Caco-2 (cell line): ENCODE data around the gene MAML2. TPM values are rescaled to one million over a fixed set of nuclear protein-coding genes. Genes with fewer than 3 reads are reported as not detected.

Experiments used
- BruUV-seq: library from RNA; stranded (reverse); fragments of 400-500 nt; replicated peaks from 2 replicates; lab custom pipeline; 2021; lab: Mats Ljungman, UMichigan
- CTCF ChIA-PET: fragments of 300-600 bp; sonication (Branson Sonifier 250); formaldehyde crosslinking; loops from one replicate; lab custom pipeline; 2022; ENCODE audit warnings: antibody characterized with exemption; lab: Charles Lee
- POLR2A ChIA-PET: fragments of 300-600 bp; sonication (Branson Sonifier 250); formaldehyde crosslinking; loops from one replicate; lab custom pipeline; 2022; ENCODE audit warnings: antibody characterized with exemption; lab: Charles Lee
- DNase-seq, 2 experiments: peaks; one replicate each; pipeline versions ENCODE4 v3.0.0 to v3.0.0-alpha.2; 2020 to 2022
- H3K27me3 ChIP-seq: replicated peaks from 2 replicates; pipeline ENCODE4 v1.6.0; 2011; ENCODE audit warnings: low read length; ENCODE audit not compliant: control insufficient read depth, insufficient read depth
- H3K36me3 ChIP-seq: 2 replicates; pipeline ENCODE4 v1.5.1; 2011; ENCODE audit warnings: low read length; ENCODE audit not compliant: control insufficient read depth, insufficient read depth
- H3K4me1 ChIP-seq: fragments of 250-450 bp; sonication (Bioruptor Pico); 2 replicates; pipeline ENCODE4 v1.5.1; 2020; ENCODE audit warnings: mild to moderate bottlenecking
- H3K4me3 ChIP-seq: 2 replicates; pipeline ENCODE4 v1.5.1; 2011; ENCODE audit warnings: low read depth, mild to moderate bottlenecking, control low read depth, low read length
- H3K9me3 ChIP-seq: fragments of 250-450 bp; sonication (Bioruptor Pico); 2 replicates; pipeline ENCODE4 v1.5.1; 2020; ENCODE audit warnings: mild to moderate bottlenecking, moderate library complexity
- H3K27ac Mint-ChIP-seq: one replicate; pipeline ENCODE4 v1.8.0; 2022; ENCODE audit warnings: mixed read lengths; ENCODE audit not compliant: unreplicated experiment
- H3K27me3 Mint-ChIP-seq: one replicate; pipeline ENCODE4 v1.8.0; 2022; ENCODE audit warnings: mixed read lengths; ENCODE audit not compliant: insufficient read depth, unreplicated experiment
- H3K36me3 Mint-ChIP-seq: one replicate; pipeline ENCODE4 v1.8.0; 2022; ENCODE audit warnings: mild to moderate bottlenecking, mixed read lengths; ENCODE audit not compliant: insufficient read depth, unreplicated experiment
- H3K4me1 Mint-ChIP-seq: one replicate; pipeline ENCODE4 v1.8.0; 2022; ENCODE audit warnings: low read depth, mixed read lengths; ENCODE audit not compliant: unreplicated experiment
- H3K4me3 Mint-ChIP-seq: one replicate; pipeline ENCODE4 v1.8.0; 2022; ENCODE audit warnings: mild to moderate bottlenecking, moderate library complexity, mixed read lengths; ENCODE audit not compliant: unreplicated experiment
- H3K9me3 Mint-ChIP-seq: one replicate; pipeline ENCODE4 v1.8.0; 2022; ENCODE audit warnings: mixed read lengths; ENCODE audit not compliant: unreplicated experiment
- intact Hi-C: fragments of 100-400 bp; cut with micrococcal nuclease; formaldehyde crosslinking; loops from one replicate; pipeline ENCODE4 v1.10.0; 2022; ENCODE audit not compliant: unreplicated experiment
- total RNA-seq: library from RNA; stranded (reverse); gene quantifications from 2 replicates; pipeline ENCODE4 v1.2.3, GENCODE V29; 2022
- TF ChIP-seq, protein P1 (sequence below), 2 experiments: fragments of 200-600 bp in 1 of 2; IDR thresholded peaks; 1 replicate in 1 of 2; 2 replicates in 1 of 2; pipeline versions ENCODE4 v1.5.1 to v1.8.0; 2011 to 2022; ENCODE audit warnings: antibody characterized with exemption in 1 of 2, control low read depth in 1 of 2, inconsistent platforms in 1 of 2, low read depth in 1 of 2, low read length in 1 of 2, mild to moderate bottlenecking in 1 of 2, moderate library complexity in 1 of 2; ENCODE audit not compliant: insufficient read depth in 1 of 2, severe bottlenecking in 1 of 2, unreplicated experiment in 1 of 2

MAML2 gene
- total RNA-seq, 1 experiment from 2014 or later = 11.5 TPM

DNA sequence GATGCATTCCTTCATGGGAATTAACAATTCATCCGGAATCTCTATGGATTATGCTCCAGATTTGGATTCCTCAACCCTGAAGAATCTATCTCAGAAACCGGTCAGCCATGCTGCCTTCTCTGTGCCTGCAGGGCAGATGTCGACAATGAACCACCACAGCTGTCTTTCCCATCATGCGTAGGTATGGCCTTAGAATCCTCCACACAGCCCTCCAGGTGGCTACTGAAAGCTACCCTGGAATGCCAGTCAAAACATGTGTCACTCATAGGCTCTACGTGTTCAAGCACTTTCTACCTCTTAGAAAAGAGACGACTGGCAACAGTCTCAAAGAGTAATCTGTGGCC lies 19.4 kb downstream of the MAML2 start:
- Histone ChIP-seq H3K36me3 (no peaks in the 10 kb centered on the region), H3K9me3 (no peaks in the 10 kb centered on the region), H3K27me3 (no peaks in the 10 kb centered on the region), H3K4me1 (peaks cover 68% of the 10 kb centered on the region), H3K4me3 (no peak overlapping the region)
- BruUV-seq = no TSS peak
- Mint-ChIP-seq H3K4me1 (peaks cover 51% of the 10 kb centered on the region), H3K27me3 (no peaks in the 10 kb centered on the region), H3K9me3 (no peaks in the 10 kb centered on the region), H3K27ac (peak overlapping the region; percentile 97), H3K36me3 (peaks cover 12% of the 10 kb centered on the region), H3K4me3 (no peak overlapping the region)
- no peak for DNase-seq
- intact Hi-C loops = loop anchor here (5.0 kb wide), 1 partner anchor 226 kb away; no protein-coding TSS in a partner anchor
- ChIA-PET CTCF (no interaction called here), POLR2A (interaction anchor here (1.2 kb wide), 1 partner anchor 533 kb away, joined by 5 read pairs; no protein-coding TSS in a partner anchor)
- TF ChIP-seq, protein P1, sequence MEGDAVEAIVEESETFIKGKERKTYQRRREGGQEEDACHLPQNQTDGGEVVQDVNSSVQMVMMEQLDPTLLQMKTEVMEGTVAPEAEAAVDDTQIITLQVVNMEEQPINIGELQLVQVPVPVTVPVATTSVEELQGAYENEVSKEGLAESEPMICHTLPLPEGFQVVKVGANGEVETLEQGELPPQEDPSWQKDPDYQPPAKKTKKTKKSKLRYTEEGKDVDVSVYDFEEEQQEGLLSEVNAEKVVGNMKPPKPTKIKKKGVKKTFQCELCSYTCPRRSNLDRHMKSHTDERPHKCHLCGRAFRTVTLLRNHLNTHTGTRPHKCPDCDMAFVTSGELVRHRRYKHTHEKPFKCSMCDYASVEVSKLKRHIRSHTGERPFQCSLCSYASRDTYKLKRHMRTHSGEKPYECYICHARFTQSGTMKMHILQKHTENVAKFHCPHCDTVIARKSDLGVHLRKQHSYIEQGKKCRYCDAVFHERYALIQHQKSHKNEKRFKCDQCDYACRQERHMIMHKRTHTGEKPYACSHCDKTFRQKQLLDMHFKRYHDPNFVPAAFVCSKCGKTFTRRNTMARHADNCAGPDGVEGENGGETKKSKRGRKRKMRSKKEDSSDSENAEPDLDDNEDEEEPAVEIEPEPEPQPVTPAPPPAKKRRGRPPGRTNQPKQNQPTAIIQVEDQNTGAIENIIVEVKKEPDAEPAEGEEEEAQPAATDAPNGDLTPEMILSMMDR (IDR thresholded peaks at IDR 0.05; ENCODE audit: insufficient read depth in 1 of 2, low read depth in 1 of 2, low read length in 1 of 2, severe bottlenecking in 1 of 2, unreplicated experiment in 1 of 2) = no peak

GRCh38 chr11:96322775-96323641 lies 20.0 kb downstream of the MAML2 start:
- CTCF ChIA-PET = interaction anchor here (0.6 to 1.3 kb wide), 2 partner anchors 160 to 1092 kb away, joined by 3 read pairs; partner anchors contain the start of gene SESN3

GRCh38 chr11:96321091-96321490 lies 21.9 kb downstream of the MAML2 start:
- intact Hi-C loops = loop anchor here (1.0 to 5.0 kb wide), 2 partner anchors 10 to 224 kb away; no protein-coding TSS in a partner anchor
- peaks cover 12% of the 10 kb centered on the region for H3K36me3 Mint-ChIP-seq
- POLR2A ChIA-PET = no interaction called here

More at GRCh38 chr11:96322775-96323641, 20.0 kb downstream of the MAML2 start:
- no peaks in the 10 kb centered on the region for H3K36me3 ChIP-seq
- intact Hi-C loops = loop anchor here (1.0 to 5.0 kb wide), 2 partner anchors 20 to 226 kb away; partner anchors contain the start of gene MAML2
- Mint-ChIP-seq H3K36me3 (peaks cover 12% of the 10 kb centered on the region), H3K4me1 (peaks cover 48% of the 10 kb centered on the region), H3K27me3 (no peaks in the 10 kb centered on the region), H3K27ac (peak overlapping the region; percentile 97), H3K4me3 (peak overlapping the region; percentile 62), H3K9me3 (no peaks in the 10 kb centered on the region)
- H3K4me1 ChIP-seq = peaks cover 67% of the 10 kb centered on the region
- TF ChIP-seq, protein P1 (IDR thresholded peaks at IDR 0.05; ENCODE audit: insufficient read depth in 1 of 2, low read depth in 1 of 2, low read length in 1 of 2, severe bottlenecking in 1 of 2, unreplicated experiment in 1 of 2) = no peak
- POLR2A ChIA-PET = interaction anchor here (0.6 to 1.2 kb wide), 2 partner anchors 102 to 532 kb away, joined by 5 to 10 read pairs; no protein-coding TSS in a partner anchor
- H3K9me3 ChIP-seq = no peaks in the 10 kb centered on the region
- peak overlapping the region; percentile 4 for H3K4me3 ChIP-seq
- no peaks in the 10 kb centered on the region for H3K27me3 ChIP-seq
- DNase-seq = no peak
- TSS peak; percentile 77 for BruUV-seq

More at GRCh38 chr11:96321091-96321490, 21.9 kb downstream of the MAML2 start:
- no peak for DNase-seq
- CTCF ChIA-PET = no interaction called here
- Histone ChIP-seq H3K4me1 (peaks cover 79% of the 10 kb centered on the region), H3K9me3 (no peaks in the 10 kb centered on the region), H3K27me3 (no peaks in the 10 kb centered on the region), H3K4me3 (no peak overlapping the region), H3K36me3 (no peaks in the 10 kb centered on the region)
- Mint-ChIP-seq H3K4me1 (peaks cover 66% of the 10 kb centered on the region), H3K4me3 (no peak overlapping the region), H3K27me3 (no peaks in the 10 kb centered on the region), H3K27ac (peak overlapping the region; percentile 97), H3K9me3 (no peaks in the 10 kb centered on the region)
- BruUV-seq = no TSS peak
- TF ChIP-seq, protein P1 (IDR thresholded peaks at IDR 0.05; ENCODE audit: insufficient read depth in 1 of 2, low read depth in 1 of 2, low read length in 1 of 2, severe bottlenecking in 1 of 2, unreplicated experiment in 1 of 2) = no peak
